WTC11 (cell line): ENCODE data around the gene RASA1. TPM values are rescaled to one million over a fixed set of nuclear protein-coding genes. Genes with fewer than 3 reads are reported as not detected.

Experiments
- ATAC-seq: fragments of 200-7000 bp; cut with Tn5 transposase; 2 replicates; pipeline ENCODE4 v1.10.0; 2021; ENCODE audit warnings: mild to moderate bottlenecking, moderate library complexity
- CTCF ChIA-PET: fragments of 300-600 bp; sonication (Branson Sonifier 250); formaldehyde crosslinking; loops from one replicate; lab custom pipeline; 2021; ENCODE audit warnings: antibody characterized with exemption; lab: Charles Lee
- POLR2A ChIA-PET: fragments of 350-600 bp; sonication (Branson Sonifier 250); formaldehyde crosslinking; loops from one replicate; lab custom pipeline; 2021; ENCODE audit warnings: antibody characterized with exemption; lab: Charles Lee
- DNase-seq: peaks from one replicate; pipeline ENCODE4 v3.0.0; 2021; ENCODE audit warnings: low spot score
- H3K27ac Mint-ChIP-seq: 2 replicates; pipeline ENCODE4 v1.8.0; 2021; ENCODE audit warnings: mixed read lengths
- H3K27me3 Mint-ChIP-seq: 2 replicates; pipeline ENCODE4 v1.8.0; 2021; ENCODE audit warnings: low read depth, mild to moderate bottlenecking, moderate library complexity, mixed read lengths
- H3K36me3 Mint-ChIP-seq: 2 replicates; pipeline ENCODE4 v1.8.0; 2021; ENCODE audit warnings: mixed read lengths
- H3K4me1 Mint-ChIP-seq: 2 replicates; pipeline ENCODE4 v1.8.0; 2022; ENCODE audit warnings: mixed read lengths
- H3K4me3 Mint-ChIP-seq: 2 replicates; pipeline ENCODE4 v1.8.0; 2021; ENCODE audit warnings: mild to moderate bottlenecking, moderate library complexity, mixed read lengths
- H3K9me3 Mint-ChIP-seq: 2 replicates; pipeline ENCODE4 v1.8.0; 2021; ENCODE audit warnings: mixed read lengths
- ARID4B ChIP-seq: sonication (generic); formaldehyde crosslinking; IDR thresholded peaks from 2 replicates; pipeline ENCODE4 v1.8.0; 2023; ENCODE audit warnings: missing genetic modification reagents, mild to moderate bottlenecking, borderline replicate concordance
- E2F4 ChIP-seq: sonication (generic); formaldehyde crosslinking; IDR thresholded peaks from 2 replicates; pipeline ENCODE4 v1.8.1; 2022; ENCODE audit warnings: low read depth, mild to moderate bottlenecking, moderate library complexity, missing genetic modification reagents, borderline replicate concordance
- EMX1 ChIP-seq: fragments of 250-450 bp; sonication (Bioruptor Pico); IDR thresholded peaks from 2 replicates; pipeline ENCODE4 v1.8.0; 2021; ENCODE audit warnings: mild to moderate bottlenecking
- FOXJ3 ChIP-seq: sonication (generic); formaldehyde crosslinking; IDR thresholded peaks from 2 replicates; pipeline ENCODE4 v1.9.0; 2021; ENCODE audit warnings: missing genetic modification reagents, mild to moderate bottlenecking, borderline replicate concordance
- GRHL2 ChIP-seq: fragments of 250-450 bp; sonication (Bioruptor Pico); IDR thresholded peaks from 2 replicates; pipeline ENCODE4 v1.8.0; 2022; ENCODE audit warnings: mild to moderate bottlenecking, moderate library complexity; ENCODE audit not compliant: insufficient replicate concordance, severe bottlenecking
- JUN ChIP-seq: sonication (generic); formaldehyde crosslinking; IDR thresholded peaks from 2 replicates; pipeline ENCODE4 v1.8.0; 2023; ENCODE audit warnings: mild to moderate bottlenecking, missing genetic modification reagents
- MYBL2 ChIP-seq: sonication (generic); formaldehyde crosslinking; IDR thresholded peaks from 2 replicates; pipeline ENCODE4 v1.8.1; 2023; ENCODE audit warnings: mild to moderate bottlenecking, moderate library complexity, missing genetic modification reagents
- NR1H2 ChIP-seq: sonication (generic); formaldehyde crosslinking; IDR thresholded peaks from 2 replicates; pipeline ENCODE4 v1.9.0; 2021; ENCODE audit warnings: mild to moderate bottlenecking, moderate library complexity, missing genetic modification reagents
- NR2C2 ChIP-seq: sonication (generic); formaldehyde crosslinking; IDR thresholded peaks from 2 replicates; pipeline ENCODE4 v1.8.0; 2022; ENCODE audit warnings: mild to moderate bottlenecking, missing genetic modification reagents
- OVOL2 ChIP-seq: fragments of 250-450 bp; sonication (Bioruptor Pico); IDR thresholded peaks from 2 replicates; pipeline ENCODE4 v1.9.0; 2021; ENCODE audit warnings: mild to moderate bottlenecking, borderline replicate concordance
- PRDM15 ChIP-seq: sonication (generic); formaldehyde crosslinking; IDR thresholded peaks from 2 replicates; pipeline ENCODE4 v1.8.0; 2022; ENCODE audit warnings: missing genetic modification reagents
- SMAD4 ChIP-seq: sonication (generic); formaldehyde crosslinking; IDR thresholded peaks from 2 replicates; pipeline ENCODE4 v1.8.0; 2022; ENCODE audit warnings: mild to moderate bottlenecking, missing genetic modification reagents
- TCF7 ChIP-seq: sonication (generic); formaldehyde crosslinking; IDR thresholded peaks from 2 replicates; pipeline ENCODE4 v1.8.0; 2022; ENCODE audit warnings: mild to moderate bottlenecking, low read depth, missing genetic modification reagents, moderate library complexity
- TEAD1 ChIP-seq: sonication (generic); formaldehyde crosslinking; IDR thresholded peaks from 2 replicates; pipeline ENCODE4 v1.8.0; 2022; ENCODE audit warnings: mild to moderate bottlenecking, missing genetic modification reagents
- USF2 ChIP-seq: sonication (generic); formaldehyde crosslinking; IDR thresholded peaks from 2 replicates; pipeline ENCODE4 v1.8.1; 2023; ENCODE audit warnings: mild to moderate bottlenecking, missing genetic modification reagents, moderate library complexity
- ZNF121 ChIP-seq: sonication (generic); formaldehyde crosslinking; IDR thresholded peaks from 2 replicates; pipeline ENCODE4 v1.8.0; 2023; ENCODE audit warnings: missing genetic modification reagents
- ZNF219 ChIP-seq: sonication (generic); formaldehyde crosslinking; IDR thresholded peaks from 2 replicates; pipeline ENCODE4 v1.8.0; 2023; ENCODE audit warnings: missing genetic modification reagents, mild to moderate bottlenecking, borderline replicate concordance
- ZNF317 ChIP-seq: sonication (generic); formaldehyde crosslinking; IDR thresholded peaks from 2 replicates; pipeline ENCODE4 v1.8.1; 2023; ENCODE audit warnings: low read depth, mild to moderate bottlenecking, moderate library complexity, missing genetic modification reagents, borderline replicate concordance
- ZNF416 ChIP-seq: fragments of 250-450 bp; sonication (Bioruptor Pico); IDR thresholded peaks from 2 replicates; pipeline ENCODE4 v1.9.0; 2021; ENCODE audit warnings: mild to moderate bottlenecking, inconsistent platforms
- ZNF671 ChIP-seq: fragments of 250-450 bp; sonication (Bioruptor Pico); IDR thresholded peaks from 2 replicates; pipeline ENCODE4 v1.8.0; 2021; ENCODE audit warnings: mild to moderate bottlenecking
- ZSCAN18 ChIP-seq: fragments of 250-450 bp; sonication (Bioruptor Pico); IDR thresholded peaks from 2 replicates; pipeline ENCODE4 v2.1.2; 2022; ENCODE audit warnings: mild to moderate bottlenecking, moderate library complexity
- total RNA-seq: library from RNA; stranded (reverse); gene quantifications from 3 replicates; pipeline ENCODE4 v1.2.3, GENCODE V29; 2021

RASA1 gene
- total RNA-seq, 1 experiment from 2014 or later, result 31.0 TPM

- TF ChIP-seq ARID4B, result 0 out of 2 replicates have a peak, but pooled peaks have one; percentile 74
- no peak for TF ChIP-seq OVOL2 (CRISPR knock-in tag)
- TF ChIP-seq TEAD1 (CRISPR knock-in tag), result peak; percentile 72; the same call in 1 of the 2 replicates
- no peak for TF ChIP-seq ZNF121 (CRISPR knock-in tag)
- TF ChIP-seq EMX1, result no peak
- TF ChIP-seq PRDM15 (CRISPR knock-in tag), result 0 out of 2 replicates have a peak, but pooled peaks have one; percentile 24
Measured at GRCh38 chr5:87412630-87413342, 145.1 kb downstream of the RASA1 start, which contains the start of gene CCNH (continued).

GRCh38 chr5:87413343-87413645 is 145.6 kb downstream of the RASA1 start:
- Mint-ChIP-seq H3K9me3 (no peaks in the 10 kb centered on the region), H3K4me3 (peak overlapping the region; percentile 94), H3K27ac (peak overlapping the region; percentile 94; the same call in 1 of the 2 replicates), H3K4me1 (peaks cover 13% of the 10 kb centered on the region), H3K27me3 (no peaks in the 10 kb centered on the region), H3K36me3 (peaks cover 22% of the 10 kb centered on the region)
- TF ChIP-seq JUN (no peak), ZNF317 (no peak), ZNF671 (CRISPR knock-in tag) (no peak), GRHL2 (CRISPR knock-in tag) (no peak), ZNF416 (CRISPR knock-in tag) (no peak), MYBL2 (no peak), ZNF219 (no peak), TCF7 (no peak), ZSCAN18 (CRISPR knock-in tag) (no peak), E2F4 (no peak), NR2C2 (CRISPR knock-in tag) (no peak), ZNF121 (CRISPR knock-in tag) (no peak), NR1H2 (no peak), FOXJ3 (CRISPR knock-in tag) (no peak), USF2 (no peak), SMAD4 (no peak), TEAD1 (CRISPR knock-in tag) (no peak)
- ChIA-PET POLR2A (no interaction called here), CTCF (interaction anchor here (1.0 to 1.6 kb wide), 2 partner anchors 13 to 368 kb away, joined by 4 to 7 read pairs; no protein-coding TSS in a partner anchor)
- no peak for ATAC-seq
- DNase-seq, result no peak
